ENCODE measurements around the gene WDR35.
A peak's percentile ranks its signal among the peaks of the same experiment; 100 is the strongest.
"Not testable (repeated sequence)": the region's sequence is repeated elsewhere in the genome, so short reads cannot be mapped to it uniquely, and the experiment has no call there.

Gene WDR35

DNA sequence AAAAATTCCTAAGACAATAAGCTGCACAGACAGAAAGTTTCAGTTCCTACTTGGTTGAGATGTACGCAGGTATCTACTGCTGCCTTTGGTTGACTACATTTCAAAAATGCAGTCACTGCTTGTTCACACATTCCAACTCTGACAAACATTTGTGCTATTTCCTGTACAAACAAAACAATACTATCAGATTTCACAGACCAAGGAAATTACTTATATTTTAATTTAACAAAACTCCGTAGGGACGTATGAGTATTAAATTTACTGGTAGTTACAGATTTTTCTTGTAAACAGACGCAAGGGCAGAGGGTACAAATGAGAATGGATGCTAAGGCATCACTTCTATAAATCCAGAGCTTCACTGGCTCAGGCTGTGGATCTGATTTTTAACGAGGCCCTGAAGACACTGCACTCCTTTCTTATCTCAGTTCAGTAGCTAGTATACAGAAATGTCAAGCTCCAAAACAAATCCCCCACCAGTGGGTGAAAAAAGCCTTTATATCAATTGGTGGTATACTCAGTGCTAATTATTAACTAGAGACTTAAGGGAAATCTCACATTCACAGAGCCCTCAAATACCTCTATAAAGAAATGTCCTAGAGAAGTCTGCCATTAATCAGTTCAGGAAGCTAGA is 56.4 kb downstream of the WDR35 start:
- DNase-seq: no peak

DNA sequence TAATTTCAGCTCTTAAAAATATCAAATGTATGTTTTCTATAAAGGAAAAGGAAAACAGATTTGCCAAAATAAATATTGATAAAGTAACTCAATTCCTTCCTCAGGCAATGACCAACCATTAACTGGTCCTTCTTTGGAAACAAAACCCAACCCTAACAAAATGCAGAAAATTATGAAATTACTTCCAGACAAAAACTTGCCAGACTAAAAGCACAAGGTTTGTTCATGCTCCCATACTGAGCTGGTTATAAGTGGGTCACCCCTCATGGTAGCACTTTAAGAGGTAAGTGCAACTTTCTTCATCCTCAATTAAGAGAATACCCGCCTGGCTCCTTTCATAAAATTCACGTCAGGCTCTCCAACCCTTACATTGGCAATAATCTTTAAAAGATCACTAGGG is 57.0 kb downstream of the WDR35 start:
- DNase-seq: no peak

DNA sequence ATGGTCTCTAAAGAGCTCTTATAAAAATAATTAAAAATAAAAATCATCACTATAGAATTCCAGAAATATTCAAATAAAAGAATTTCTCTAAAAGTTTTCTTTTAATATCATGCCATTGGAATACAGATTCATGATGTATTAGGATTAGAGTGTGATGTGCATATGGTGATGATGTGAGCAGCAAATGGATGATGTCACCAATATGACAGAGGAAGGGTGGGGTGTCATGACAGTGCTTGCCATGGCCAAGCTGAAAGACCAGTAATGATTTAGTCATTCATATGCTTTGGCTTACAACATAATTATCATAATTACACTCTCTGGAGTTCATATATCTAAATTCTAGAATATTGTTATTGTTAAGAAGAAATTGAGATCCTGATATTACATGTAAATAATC is 60.7 kb downstream of the WDR35 start:
- DNase-seq: no peak

DNA sequence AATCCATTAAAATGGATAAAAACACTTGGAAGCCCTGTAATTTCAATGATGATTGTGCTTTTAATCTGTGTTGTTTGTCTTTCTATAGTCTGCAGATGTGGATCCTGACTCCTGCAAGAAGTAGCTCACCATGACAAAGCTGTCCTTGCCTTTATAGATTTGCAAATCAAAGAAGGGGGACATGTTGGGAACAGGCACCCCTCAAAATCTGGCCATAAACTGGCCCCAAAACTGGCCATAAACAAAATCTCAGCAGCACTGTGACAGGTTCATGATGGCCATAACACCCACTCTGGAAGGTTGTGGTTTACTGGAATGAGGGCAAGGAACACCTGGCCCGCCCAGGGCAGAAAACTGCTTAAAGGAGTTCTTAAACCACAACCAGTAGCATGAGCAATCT is 62.1 kb downstream of the WDR35 start:
- DNase-seq: not testable (repeated sequence)

DNA sequence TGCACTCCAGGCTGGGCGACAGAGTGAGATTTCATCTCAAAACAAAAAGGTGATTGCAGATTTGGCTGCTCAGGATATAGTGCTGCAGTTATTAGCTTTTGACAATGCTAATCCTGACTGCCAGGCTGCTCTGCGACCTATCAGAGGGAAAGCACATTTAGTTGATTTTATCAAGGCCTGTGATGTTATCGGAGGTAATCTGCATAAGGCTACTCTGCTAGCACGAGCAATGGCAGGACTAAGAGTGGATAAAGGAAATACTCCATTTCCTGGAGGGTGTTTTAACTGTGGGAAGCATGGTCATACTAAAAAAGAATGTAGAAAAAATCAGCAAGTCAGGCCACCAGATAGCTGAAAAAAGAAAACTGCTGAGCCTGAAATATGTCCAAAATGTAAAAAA is 65.4 kb downstream of the WDR35 start:
- DNase-seq: not testable (repeated sequence)

DNA sequence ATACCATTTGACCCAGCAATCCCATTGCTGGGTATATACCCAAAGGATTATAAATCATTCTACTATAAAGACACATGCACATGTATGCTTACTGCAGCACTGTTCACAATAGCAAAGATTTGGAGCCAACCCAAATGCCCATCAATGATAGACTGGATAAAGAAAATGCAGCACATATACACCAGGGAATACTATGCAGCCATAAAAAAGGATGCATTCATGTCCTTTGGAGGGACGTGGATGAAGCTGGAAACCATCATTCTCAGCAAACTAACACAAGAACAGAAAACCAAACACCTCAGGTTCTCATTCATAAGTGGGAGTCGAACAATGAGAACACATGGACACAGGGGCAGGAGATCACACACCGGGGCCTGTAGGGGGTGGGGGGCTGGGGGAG is 67.7 kb downstream of the WDR35 start:
- not testable (repeated sequence) for DNase-seq

DNA sequence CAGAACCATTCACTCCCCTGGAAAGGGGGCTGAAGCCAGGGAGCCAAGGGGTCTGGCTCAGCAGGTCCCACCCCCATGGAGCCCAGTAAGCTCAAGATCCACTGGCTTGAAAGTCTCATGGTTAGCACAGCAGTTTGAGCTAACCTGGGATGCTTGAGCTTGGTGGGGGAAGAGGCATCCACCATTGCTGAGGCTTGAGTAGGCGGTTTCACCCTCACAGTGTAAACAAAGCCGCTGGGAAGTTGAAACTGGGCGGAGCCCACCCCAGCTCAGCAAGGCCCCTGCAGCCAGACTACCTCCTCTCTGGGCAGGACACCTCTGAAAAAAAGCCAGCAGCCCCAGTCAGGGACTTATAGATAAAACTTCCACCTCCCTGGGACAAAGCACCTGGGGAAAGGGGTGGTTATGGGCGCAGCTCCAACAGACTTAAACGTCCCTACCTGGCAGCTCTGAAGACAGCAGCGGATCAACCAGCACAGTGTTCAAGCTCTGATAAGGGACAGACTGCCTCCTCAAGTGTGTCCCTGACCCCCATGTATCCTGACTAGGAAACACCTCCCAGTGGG is 73.4 kb downstream of the WDR35 start:
- no peak for DNase-seq

DNA sequence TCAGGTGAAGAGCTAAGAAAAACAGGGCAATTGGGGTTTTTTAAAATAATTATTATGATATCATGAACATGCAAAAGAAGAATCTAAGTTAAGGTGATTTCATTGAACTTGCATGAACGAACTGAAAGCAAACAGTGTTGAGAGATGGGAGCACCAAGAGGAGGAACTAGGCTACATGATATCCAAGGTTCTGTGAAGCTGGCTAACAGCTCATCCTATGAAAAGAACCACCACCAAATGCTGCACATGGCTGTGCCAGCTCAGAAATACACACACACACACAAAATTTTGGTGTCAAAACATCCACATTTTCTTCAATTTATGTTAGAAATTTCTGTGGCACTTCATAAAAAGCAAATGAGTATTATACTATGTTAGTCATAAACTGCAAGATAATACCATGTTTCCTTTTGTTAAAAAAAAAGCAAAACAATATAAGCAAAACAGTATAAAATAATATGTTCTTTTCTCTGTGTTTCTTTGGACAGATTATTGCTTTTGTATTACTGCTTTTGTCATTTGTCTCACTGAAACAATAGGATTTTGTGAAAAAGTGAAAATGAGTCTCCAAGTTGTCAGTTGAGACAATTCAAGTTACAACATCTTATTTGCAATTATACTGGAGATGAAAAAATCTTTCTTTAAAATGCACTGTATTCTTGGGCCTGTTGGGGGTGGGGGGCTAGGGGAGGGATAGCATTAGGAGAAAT is 75.5 kb downstream of the WDR35 start:
- DNase-seq: no peak

DNA sequence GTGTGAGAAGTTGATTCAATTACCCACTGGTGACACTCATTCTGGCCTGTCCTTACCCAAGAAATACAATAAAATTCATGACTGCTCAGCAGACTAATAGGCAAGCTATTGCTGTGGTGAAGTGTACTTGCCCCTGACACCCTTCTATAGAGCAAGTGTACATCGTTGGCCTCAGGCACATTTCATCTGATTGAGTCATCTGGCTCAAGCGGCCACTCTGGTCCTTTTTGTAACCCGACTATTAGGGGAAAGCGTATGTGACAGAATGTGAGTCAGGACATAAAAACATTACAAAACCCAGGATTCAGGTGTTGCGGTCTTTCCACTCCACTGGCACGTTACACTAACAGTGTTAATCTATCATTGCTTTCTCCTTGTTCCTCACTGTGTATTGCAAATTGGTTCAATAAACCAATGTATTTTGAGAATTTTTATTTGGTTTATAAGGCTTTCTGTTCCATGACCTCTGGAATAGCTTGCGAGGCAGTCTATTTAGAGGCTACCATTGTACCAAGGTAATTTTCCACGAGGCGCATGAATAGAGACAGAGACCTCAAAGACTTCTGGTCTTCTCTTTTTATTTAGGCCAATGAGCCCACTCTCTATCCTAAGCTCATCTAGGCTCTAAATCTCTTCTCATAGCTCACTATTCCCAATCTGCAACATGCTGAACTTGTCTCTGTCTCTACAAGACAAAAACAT is 77.9 kb downstream of the WDR35 start:
- no peak for DNase-seq

DNA sequence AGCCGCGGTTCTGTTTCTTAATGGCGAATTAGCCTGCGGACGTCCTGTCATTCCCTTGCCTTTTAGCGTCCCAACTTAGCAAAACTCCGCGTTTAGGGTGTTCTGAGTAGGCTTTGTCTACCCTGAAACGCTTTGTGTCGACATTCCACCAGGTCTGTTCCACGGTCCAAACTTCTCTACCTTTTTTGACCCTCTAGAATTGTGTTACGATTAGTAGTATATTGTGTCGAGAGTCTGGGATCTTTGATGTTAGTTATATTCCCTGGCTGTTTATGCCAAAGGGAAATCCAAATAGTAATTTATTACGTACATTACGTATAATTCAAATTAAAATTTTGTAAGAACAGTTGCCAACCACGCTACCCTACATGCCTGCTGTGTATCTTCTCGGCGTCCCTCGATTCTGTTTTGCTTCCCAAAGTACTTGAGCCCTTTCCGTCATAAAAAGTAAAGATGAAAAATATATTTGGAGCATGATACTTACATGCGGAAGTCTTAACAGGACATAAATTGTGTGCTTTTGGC is 87.6 kb downstream of the WDR35 start:
- no peak for DNase-seq

DNA sequence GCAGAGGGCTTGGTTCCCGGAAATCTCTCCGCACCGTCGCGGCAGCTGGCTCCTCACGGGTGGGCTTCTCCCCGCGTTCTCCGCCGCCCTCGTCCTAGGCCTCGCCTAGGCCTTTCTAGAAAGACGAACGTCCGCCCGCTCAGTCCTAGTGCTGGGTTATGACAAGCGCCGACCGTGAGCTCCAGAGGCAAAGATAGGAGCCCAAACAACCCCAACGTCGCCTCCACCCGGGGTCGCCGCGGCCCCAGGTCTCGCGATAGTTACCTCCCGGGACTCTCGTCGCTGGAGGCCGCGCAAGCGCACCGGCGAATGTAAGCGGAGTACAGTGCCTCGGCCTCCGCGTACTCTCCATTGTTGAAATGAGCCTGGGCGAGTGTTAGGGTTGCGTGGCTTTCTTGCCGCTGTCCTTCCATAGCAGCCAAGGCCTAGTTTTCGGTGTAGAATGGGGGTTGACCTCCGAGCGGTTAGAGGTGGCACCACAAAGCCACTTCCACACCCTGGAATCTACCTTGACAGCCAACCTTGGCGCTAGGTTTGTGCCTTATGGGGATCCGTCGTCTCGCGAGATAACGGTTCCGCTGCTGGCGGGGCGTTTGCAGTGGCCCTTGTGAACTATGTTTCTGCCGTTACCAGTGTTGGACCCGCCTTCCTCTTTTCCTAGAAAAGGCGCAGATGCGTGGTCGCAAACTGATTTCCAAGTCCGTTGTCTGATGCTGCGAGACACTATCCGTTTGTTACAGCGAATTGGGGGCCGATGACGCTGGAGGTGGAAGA is 88.3 kb downstream of the WDR35 start, which contains the start of gene TTC32:
TSS of gene TTC32 (minus strand) at position 542 of the 774 bp plus-strand sequence. CDS start at position 413, 129 bp downstream.
- DNase-seq: peak; percentile 91

DNA sequence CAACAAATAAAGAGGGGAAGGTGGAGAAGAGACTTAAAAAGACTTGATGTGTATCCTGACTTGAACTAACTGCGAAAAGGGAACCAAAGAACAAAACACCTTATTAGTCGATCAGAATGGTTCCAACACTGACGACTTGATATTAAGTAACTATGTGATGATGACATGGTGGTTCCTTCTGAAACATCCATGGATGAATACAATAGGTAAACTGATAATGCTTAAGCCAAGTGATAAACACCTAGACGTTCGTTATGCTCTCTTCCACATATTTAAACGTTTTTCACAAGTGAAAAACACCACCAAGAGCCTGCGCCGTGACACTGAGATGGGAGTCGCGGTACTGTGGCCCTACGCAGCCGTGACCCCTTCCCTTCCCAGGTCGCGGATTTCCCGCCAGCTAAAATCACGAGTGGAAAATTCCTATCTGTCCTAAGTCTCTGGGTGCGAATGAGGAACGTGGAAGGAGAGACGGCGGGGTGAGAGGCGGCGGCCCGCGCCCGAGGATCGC is 88.9 kb downstream of the WDR35 start:
- no peak for DNase-seq

DNA sequence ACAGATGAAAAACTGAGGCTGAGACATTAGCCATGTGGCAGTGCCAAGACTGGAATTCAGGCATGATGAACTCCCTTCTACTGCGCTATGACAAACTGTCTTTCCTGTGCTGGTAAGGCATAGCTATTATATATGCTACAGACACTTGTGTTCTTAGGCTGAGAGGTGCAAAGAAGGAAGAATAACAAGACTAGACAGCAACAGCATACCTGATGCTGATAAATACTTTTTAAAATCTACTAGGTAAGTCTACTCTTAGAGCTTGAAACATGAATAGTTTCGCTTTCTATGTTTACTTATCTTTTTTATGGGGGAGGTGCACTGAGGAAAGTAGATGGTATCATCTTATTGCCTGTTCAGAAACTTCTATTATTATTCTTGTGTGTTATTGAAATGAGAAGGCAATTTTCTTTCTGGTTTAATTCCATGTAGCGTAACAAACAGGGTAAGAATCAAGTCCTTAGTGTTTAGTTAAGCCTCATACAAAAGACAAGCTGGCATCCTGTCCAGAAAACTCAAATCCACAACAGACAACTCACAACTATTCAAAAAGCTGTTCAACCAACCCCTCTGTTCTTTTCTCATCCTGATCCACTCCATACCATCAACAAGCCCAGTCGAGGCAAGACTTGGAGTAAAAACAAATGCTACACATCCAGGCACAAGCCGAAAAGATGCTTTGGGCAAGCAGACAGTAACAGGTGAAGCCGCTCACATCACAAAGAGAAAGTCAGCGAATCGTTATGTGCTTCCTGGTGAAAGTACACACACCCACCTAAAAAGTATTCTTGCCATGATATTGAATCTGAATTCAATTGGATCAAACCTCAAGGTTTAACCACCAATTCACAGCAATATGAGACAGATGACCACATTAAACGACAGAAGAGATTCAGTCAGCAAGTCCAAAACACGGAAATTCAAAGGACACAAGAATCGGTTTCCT is 89.6 kb downstream of the WDR35 start:
- no peak for DNase-seq

DNA sequence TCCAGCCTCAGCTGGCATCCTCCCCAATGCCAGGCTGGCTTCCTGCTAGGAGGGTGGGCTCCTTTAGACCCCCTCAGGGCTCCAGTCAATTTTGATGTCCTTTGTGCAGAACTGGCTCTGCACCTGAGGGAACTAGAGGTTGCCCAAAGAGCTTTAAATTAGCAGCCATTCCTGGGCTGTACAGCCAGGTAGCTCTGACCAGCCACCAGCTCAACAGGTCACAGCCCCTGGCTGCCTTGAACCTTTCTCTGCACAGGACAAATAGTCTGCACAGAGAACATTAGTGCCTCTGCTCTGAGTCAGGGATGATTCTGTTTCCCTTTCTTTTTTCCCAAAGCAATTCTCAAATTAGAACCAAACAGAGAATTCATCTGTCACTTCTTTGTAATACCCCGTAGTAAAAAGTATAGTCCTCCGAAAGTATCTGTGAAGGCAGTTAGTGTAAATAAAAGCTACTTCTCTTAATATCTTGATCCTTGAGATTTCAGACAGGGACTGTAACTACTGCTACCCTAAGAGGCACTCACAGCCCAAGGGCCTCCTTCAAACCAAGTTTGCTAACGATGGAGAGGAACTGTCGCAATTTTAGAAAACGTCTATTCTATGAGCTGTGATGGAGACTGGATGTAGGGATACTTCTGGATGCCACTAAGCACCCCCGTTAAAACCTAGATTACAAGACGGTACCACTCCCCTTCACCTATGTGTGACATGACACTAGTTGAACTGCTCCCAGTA is 91.1 kb downstream of the WDR35 start:
- DNase-seq: no peak

DNA sequence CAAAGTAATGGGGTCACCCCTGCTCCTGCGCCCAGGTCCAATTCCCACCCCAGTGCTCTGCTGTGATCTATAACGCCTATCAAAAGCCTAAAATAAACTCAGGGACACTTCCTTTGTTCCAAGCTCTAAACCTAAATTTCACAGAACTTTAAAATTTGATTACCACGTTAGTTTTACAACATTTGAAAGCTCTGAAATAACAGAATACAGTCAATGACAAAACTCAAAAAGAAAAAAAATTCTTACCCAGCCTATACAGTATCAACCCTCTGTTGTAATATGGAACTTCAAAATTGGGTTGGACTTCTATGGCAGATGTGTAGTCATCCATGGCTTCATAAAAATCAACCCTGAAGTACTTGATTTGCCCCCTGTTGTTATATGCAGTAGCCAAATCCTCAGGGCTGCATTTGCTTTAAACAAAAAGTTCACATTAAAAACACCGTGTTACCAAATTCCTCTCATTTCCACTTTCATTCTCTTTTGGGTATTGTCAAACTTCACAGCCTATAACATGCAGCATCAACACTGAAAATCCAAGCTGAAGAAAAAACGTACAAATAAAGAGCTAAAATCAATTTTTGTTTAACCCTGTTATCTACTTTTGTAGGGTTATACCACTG is 92.2 kb downstream of the WDR35 start:
- no peak for DNase-seq

DNA sequence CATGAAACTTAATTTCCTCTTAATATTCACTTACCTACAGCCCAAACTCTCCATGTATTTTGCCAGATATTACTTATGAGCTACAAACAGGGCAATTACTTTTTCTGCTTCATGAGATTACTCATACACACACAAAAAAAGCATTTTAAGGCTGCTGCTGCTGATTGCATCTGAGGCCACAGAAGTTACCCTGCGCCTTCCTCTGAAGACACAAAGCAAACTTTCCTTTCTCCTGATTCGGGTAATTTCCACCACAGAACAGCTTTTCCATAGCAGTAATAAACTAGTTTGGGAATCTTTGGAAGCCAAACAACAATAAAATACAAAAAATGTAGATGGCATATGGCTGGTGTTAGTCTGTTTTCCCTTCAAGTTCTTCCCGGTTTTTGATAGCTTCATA is 94.4 kb downstream of the WDR35 start:
- DNase-seq: no peak

DNA sequence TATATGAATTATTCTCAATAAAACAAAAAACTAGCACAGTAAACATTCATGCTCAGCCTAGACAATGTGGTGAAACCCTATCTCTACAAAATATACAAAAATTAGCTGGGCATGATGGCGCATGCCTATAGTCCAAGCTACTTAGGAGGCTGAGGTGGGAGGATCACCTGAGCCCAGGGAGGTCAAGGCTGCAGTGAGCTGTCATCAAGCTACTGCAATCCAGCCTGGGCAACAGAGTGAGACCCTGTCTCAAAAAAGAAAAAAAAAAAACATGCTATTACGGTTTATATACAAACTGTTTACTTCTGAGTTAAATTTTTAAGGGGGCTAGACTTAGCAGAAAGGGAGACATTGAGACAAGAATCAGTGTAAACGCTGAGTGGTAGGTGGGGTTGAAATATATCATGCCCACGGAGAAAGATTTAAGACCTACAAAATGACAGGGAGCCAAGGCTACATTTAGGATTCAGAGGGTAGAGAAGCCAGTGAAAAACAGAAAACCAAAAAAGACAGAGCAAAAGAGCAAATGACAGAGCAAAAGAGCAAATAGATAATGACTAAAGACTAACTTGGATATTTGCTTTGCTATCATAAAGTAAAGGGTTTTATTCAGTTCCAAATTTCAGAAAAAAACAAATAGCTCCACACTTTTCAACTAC is 95.6 kb downstream of the WDR35 start:
- no peak for DNase-seq

DNA sequence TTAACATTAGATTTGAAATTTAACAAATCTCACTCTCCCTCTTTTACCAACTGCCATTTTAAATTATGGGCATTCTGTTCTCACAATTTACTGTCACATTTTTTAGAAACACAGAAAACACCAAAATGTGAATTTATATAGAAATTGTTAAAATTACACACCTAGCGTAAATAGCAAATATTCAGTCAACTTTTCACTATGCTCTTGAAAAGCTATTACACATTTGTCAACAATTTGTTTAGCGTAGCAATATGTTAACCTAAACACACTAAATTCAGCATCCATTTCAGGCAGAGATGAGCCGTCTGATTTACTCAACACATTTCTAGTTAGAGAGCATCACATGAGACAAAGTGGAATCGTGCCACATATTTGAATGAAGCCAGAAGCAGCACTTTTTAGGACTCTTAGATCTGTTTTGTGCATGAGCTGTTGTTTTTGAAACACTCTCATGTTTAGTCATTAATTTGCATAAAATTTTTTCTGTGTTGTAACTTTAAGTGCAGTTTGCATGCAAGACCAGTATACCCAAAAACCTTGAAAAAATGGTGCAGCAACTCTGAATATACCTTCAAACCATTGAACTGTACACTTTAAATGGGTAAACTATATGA is 96.3 kb downstream of the WDR35 start:
- DNase-seq: no peak

DNA sequence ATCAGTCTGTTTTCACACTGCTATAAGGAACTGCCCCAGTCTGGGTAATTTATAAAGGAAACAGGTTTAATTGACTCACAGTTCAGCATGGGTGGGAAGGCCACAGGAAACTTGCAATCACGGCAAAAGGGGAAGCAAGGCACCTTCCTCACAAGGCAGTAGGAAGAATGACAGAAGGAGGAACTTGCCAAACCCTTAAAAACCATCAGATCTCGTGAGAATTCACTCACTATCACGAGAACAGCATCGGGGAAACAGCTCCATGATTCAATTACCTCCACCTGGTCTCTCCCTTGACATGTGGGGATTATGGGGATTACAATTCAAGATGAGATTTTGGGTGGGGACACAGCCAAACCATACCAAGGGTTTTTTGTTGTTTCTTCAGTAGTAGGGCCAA is 97.9 kb downstream of the WDR35 start:
- DNase-seq: not testable (repeated sequence)

Measured in activated CD4-positive, CD25-positive, alpha-beta regulatory T cell treated with anti-CD3 and anti-CD28 coated beads, Interleukin-2, amount 50 U/mL, for 72 hours (primary cell).